PC-3 (cell line): ENCODE results near the gene PRDM11. TPM values are rescaled to one million over a fixed set of nuclear protein-coding genes. Genes with fewer than 3 reads are reported as not detected.

ENCODE experiments used
- ATAC-seq: fragments of 200-7000 bp; cut with Tn5 transposase; 2 replicates; pipeline ENCODE4 v1.9.1; 2020; ENCODE audit warnings: mild to moderate bottlenecking, moderate library complexity
- BruUV-seq: library from RNA; stranded (reverse); fragments of 400-500 nt; replicated peaks from 2 replicates; lab custom pipeline; 2021; lab: Mats Ljungman, UMichigan
- CTCF ChIA-PET: fragments of 300-600 bp; sonication (Branson Sonifier 250); formaldehyde crosslinking; loops from one replicate; lab custom pipeline; 2022; ENCODE audit warnings: antibody characterized with exemption; lab: Charles Lee
- POLR2A ChIA-PET: fragments of 300-600 bp; sonication (Branson Sonifier 250); formaldehyde crosslinking; loops from one replicate; lab custom pipeline; 2022; ENCODE audit warnings: antibody characterized with exemption; ENCODE audit not compliant: unreplicated experiment; lab: Charles Lee
- DNase-seq: peaks from one replicate; pipeline ENCODE4 v3.0.0-alpha.2; 2015
- H2AFZ ChIP-seq: fragments of 300-600 bp; sonication (generic); 2 replicates; pipeline ENCODE4 v1.6.0; 2016; ENCODE audit warnings: antibody characterized with exemption, low read length
- H3F3A ChIP-seq: fragments of 300-600 bp; sonication (generic); one replicate; pipeline ENCODE4 v1.6.0; 2017; ENCODE audit warnings: antibody characterized with exemption, low read length, control low read depth, mild to moderate bottlenecking; ENCODE audit not compliant: unreplicated experiment
- H3K27ac ChIP-seq: fragments of 300-600 bp; sonication (generic); 2 replicates; pipeline ENCODE4 v1.5.1; 2016; ENCODE audit warnings: mild to moderate bottlenecking, low read length
- H3K27me3 ChIP-seq: fragments of 300-600 bp; sonication (generic); 2 replicates; pipeline ENCODE4 v1.6.1; 2016; ENCODE audit warnings: low read length, mixed read lengths
- H3K36me3 ChIP-seq: fragments of 300-600 bp; sonication (generic); 2 replicates; pipeline ENCODE4 v1.6.1; 2016; ENCODE audit warnings: low read depth, mixed run types, low read length, mixed read lengths
- H3K4me1 ChIP-seq: fragments of 300-600 bp; sonication (generic); 2 replicates; pipeline ENCODE4 v1.5.1; 2016; ENCODE audit warnings: low read length; ENCODE audit not compliant: insufficient read depth
- H3K4me2 ChIP-seq: fragments of 300-600 bp; sonication (generic); 2 replicates; pipeline ENCODE4 v1.6.0; 2016; ENCODE audit warnings: low read length
- H3K4me3 ChIP-seq: fragments of 300-600 bp; sonication (generic); 2 replicates; pipeline ENCODE4 v1.5.1; 2016; ENCODE audit warnings: mild to moderate bottlenecking, low read length, mixed read lengths
- H3K79me2 ChIP-seq: fragments of 300-600 bp; sonication (generic); 2 replicates; pipeline ENCODE4 v1.6.1; 2017; ENCODE audit warnings: low read length, mixed read lengths
- H3K9ac ChIP-seq: fragments of 300-600 bp; sonication (generic); 2 replicates; pipeline ENCODE4 v1.6.0; 2016; ENCODE audit warnings: mild to moderate bottlenecking, low read length
- H3K9me2 ChIP-seq: fragments of 300-600 bp; sonication (generic); replicated peaks from 2 replicates; pipeline ENCODE4 v1.6.1; 2016; ENCODE audit warnings: mixed run types, low read length, mixed read lengths
- H3K9me3 ChIP-seq: fragments of 300-600 bp; sonication (generic); 2 replicates; pipeline ENCODE4 v1.6.1; 2016; ENCODE audit warnings: low read length, mixed read lengths
- H4K20me1 ChIP-seq: fragments of 300-600 bp; sonication (generic); 2 replicates; pipeline ENCODE4 v1.6.1; 2016; ENCODE audit warnings: low read length, mixed read lengths
- CTCF ChIP-seq: fragments of 300-600 bp; sonication (generic); conservative IDR thresholded peaks from 2 replicates; pipeline ENCODE4 v1.5.1; 2017; ENCODE audit warnings: antibody characterized with exemption, low read depth, mild to moderate bottlenecking, low read length
- EZH2 ChIP-seq: fragments of 300-600 bp; sonication (generic); IDR thresholded peaks from one replicate; pipeline ENCODE4 v1.6.1; 2017; ENCODE audit warnings: antibody characterized with exemption, mild to moderate bottlenecking, low read length; ENCODE audit not compliant: unreplicated experiment
- EZH2phosphoT487 ChIP-seq: fragments of 300-600 bp; sonication (generic); IDR thresholded peaks from 2 replicates; pipeline ENCODE4 v1.6.1; 2018; ENCODE audit warnings: mild to moderate bottlenecking, antibody characterized with exemption, low read length, borderline replicate concordance
- intact Hi-C: fragments of 100-400 bp; cut with micrococcal nuclease; formaldehyde crosslinking; loops from 2 replicates; pipeline ENCODE4 v1.9.0; 2023
- total RNA-seq: library from RNA; depleted of rRNA; stranded (reverse); fragments of >200 nt; gene quantifications from 2 replicates; pipeline ENCODE4 v1.2.3, GENCODE V29; 2014

The PRDM11 gene
- total RNA-seq, 1 experiment from 2014 or later, result 5.0 TPM

GRCh38 chr11:45158891-45159605 is 12.6 kb downstream of the PRDM11 start:
- H3F3A ChIP-seq, result no peaks in the 10 kb centered on the region
- no peak overlapping the region for H3K27ac ChIP-seq
- no peaks in the 10 kb centered on the region for H3K27me3 ChIP-seq
- no peak overlapping the region for H3K4me3 ChIP-seq
- no peak for DNase-seq
- no peaks in the 10 kb centered on the region for H3K79me2 ChIP-seq
- H4K20me1 ChIP-seq, result no peaks in the 10 kb centered on the region
- CTCF ChIA-PET, result no interaction called here
- H3K9ac ChIP-seq, result no peak overlapping the region
- H2AFZ ChIP-seq, result no peak overlapping the region
- H3K9me2 ChIP-seq, result no peaks in the 10 kb centered on the region
- BruUV-seq, result no TSS peak
- POLR2A ChIA-PET, result no interaction called here
- no peak overlapping the region for H3K4me2 ChIP-seq
- H3K9me3 ChIP-seq, result no peaks in the 10 kb centered on the region
- no peaks in the 10 kb centered on the region for H3K4me1 ChIP-seq
- ATAC-seq, result no peak
- H3K36me3 ChIP-seq, result no peaks in the 10 kb centered on the region
- TF ChIP-seq EZH2, result no peak
- no peak for TF ChIP-seq CTCF
- TF ChIP-seq EZH2phosphoT487, result no peak
- intact Hi-C loops, result no loop called here

GRCh38 chr11:45159781-45160365 is 13.4 kb downstream of the PRDM11 start:
- H3K9ac ChIP-seq, result no peak overlapping the region
- no peak overlapping the region for H2AFZ ChIP-seq
- no peaks in the 10 kb centered on the region for H3K79me2 ChIP-seq
- ATAC-seq (no peak), DNase-seq (no peak)
- no peaks in the 10 kb centered on the region for H3K4me1 ChIP-seq
- no peak for TF ChIP-seq EZH2
- no peak for TF ChIP-seq EZH2phosphoT487
- no peak for TF ChIP-seq CTCF
- POLR2A ChIA-PET, result no interaction called here
- H3K9me2 ChIP-seq, result no peaks in the 10 kb centered on the region
- no peaks in the 10 kb centered on the region for H3K27me3 ChIP-seq
- H3F3A ChIP-seq, result no peaks in the 10 kb centered on the region
- no peak overlapping the region for H3K4me3 ChIP-seq
- no TSS peak for BruUV-seq
- H3K9me3 ChIP-seq, result no peaks in the 10 kb centered on the region
- intact Hi-C loops, result no loop called here
- H4K20me1 ChIP-seq, result no peaks in the 10 kb centered on the region
- H3K27ac ChIP-seq, result no peak overlapping the region
- CTCF ChIA-PET, result no interaction called here
- H3K4me2 ChIP-seq, result no peak overlapping the region
- H3K36me3 ChIP-seq, result no peaks in the 10 kb centered on the region
